ENCODE results near the gene SAC3D1. TPM values are rescaled to one million over a fixed set of nuclear protein-coding genes. Genes with fewer than 3 reads are reported as not detected.

Gene SAC3D1
- total RNA-seq, 4 donors from 2014 or later: 2.1 to 13.1 (median 6.0) TPM

- Histone ChIP-seq H3K4me3 (replicated peaks in 1 of 3) (no peak overlapping the region), H3K9me3 (no peaks in the 10 kb centered on the region), H3K27ac (no peak overlapping the region), H3K27me3 (no peaks in the 10 kb centered on the region), H3K4me1 (no peaks in the 10 kb centered on the region), H3K36me3 (no peaks in the 10 kb centered on the region)
- intact Hi-C loops (cut with DNase I): no loop called here
- 49 to 65% methylated on average over 4 of the region's 4 CpGs for WGBS, 2 donors
- TF ChIP-seq CTCF (IDR thresholded peaks at IDR 0.05): no peak
- no peak for TF ChIP-seq POLR2A (IDR thresholded peaks at IDR 0.05)
- DNase-seq: no peak
These were observed 31.1 kb downstream of the SAC3D1 start for GRCh38 chr11:65071907-65072630.

- WGBS, 2 donors: 52 to 77% methylated on average over 1 of the region's 1 CpG
- intact Hi-C loops (cut with DNase I): no loop called here
- TF ChIP-seq POLR2A (IDR thresholded peaks at IDR 0.05) (no peak), CTCF (IDR thresholded peaks at IDR 0.05) (no peak)
These were observed 31.6 kb downstream of the SAC3D1 start for GRCh38 chr11:65072631-65072966.

GRCh38 chr11:65077451-65077850 is 36.4 kb downstream of the SAC3D1 start:
- TF ChIP-seq POLR2A (IDR thresholded peaks at IDR 0.05): no peak
- TF ChIP-seq CTCF (IDR thresholded peaks at IDR 0.05): no peak
- intact Hi-C loops (cut with DNase I): no loop called here
- H3K36me3 ChIP-seq: no peaks in the 10 kb centered on the region
- H3K27ac ChIP-seq: no peak overlapping the region
- DNase-seq: no peak
- 71 to 81% methylated on average over 4 of the region's 4 CpGs for WGBS, 2 donors
- H3K4me1 ChIP-seq: no peaks in the 10 kb centered on the region
- no peaks in the 10 kb centered on the region for H3K27me3 ChIP-seq
- H3K9me3 ChIP-seq: no peaks in the 10 kb centered on the region
- H3K4me3 ChIP-seq (replicated peaks in 1 of 3): no peak overlapping the region

More at GRCh38 chr11:65072631-65072966, 31.6 kb downstream of the SAC3D1 start:
- no peaks in the 10 kb centered on the region for H3K36me3 ChIP-seq
- DNase-seq: no peak
- H3K4me3 ChIP-seq (replicated peaks in 1 of 3): no peak overlapping the region
- H3K27ac ChIP-seq: no peak overlapping the region
- H3K27me3 ChIP-seq: no peaks in the 10 kb centered on the region
- H3K4me1 ChIP-seq: no peaks in the 10 kb centered on the region
- no peaks in the 10 kb centered on the region for H3K9me3 ChIP-seq

DNA sequence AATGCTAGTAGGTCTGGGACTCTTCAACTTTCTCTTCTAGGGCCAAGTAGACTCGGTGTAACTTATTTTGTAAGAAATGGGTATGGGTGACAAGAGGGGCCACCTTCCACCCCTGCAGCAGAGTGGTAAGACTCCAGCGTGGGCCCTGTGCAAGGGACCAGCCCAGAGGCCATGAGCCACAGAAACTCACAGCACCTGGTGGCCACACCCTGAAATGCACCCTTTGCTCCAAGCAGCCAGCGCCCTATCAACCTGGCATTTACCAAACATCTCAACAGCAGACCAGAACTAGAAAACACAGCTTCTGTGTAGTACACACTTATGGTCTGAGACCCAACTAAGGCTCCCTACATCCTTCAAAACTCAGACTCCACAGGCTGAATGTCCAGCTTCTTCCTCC is 37.1 kb downstream of the SAC3D1 start:
- Histone ChIP-seq H3K4me3 (replicated peaks in 1 of 3) (no peak overlapping the region), H3K36me3 (no peaks in the 10 kb centered on the region), H3K4me1 (no peaks in the 10 kb centered on the region), H3K27me3 (no peaks in the 10 kb centered on the region), H3K27ac (no peak overlapping the region), H3K9me3 (no peaks in the 10 kb centered on the region)
- TF ChIP-seq CTCF (IDR thresholded peaks at IDR 0.05): peak in 5 of 6 experiments; percentile 26 to 54 (median 45)
- no peak for TF ChIP-seq POLR2A (IDR thresholded peaks at IDR 0.05)
- WGBS, 2 donors: 68 to 73% methylated on average over 3 of the region's 3 CpGs
- DNase-seq: peak; percentile 47 to 50
- intact Hi-C loops (cut with DNase I): no loop called here

DNA sequence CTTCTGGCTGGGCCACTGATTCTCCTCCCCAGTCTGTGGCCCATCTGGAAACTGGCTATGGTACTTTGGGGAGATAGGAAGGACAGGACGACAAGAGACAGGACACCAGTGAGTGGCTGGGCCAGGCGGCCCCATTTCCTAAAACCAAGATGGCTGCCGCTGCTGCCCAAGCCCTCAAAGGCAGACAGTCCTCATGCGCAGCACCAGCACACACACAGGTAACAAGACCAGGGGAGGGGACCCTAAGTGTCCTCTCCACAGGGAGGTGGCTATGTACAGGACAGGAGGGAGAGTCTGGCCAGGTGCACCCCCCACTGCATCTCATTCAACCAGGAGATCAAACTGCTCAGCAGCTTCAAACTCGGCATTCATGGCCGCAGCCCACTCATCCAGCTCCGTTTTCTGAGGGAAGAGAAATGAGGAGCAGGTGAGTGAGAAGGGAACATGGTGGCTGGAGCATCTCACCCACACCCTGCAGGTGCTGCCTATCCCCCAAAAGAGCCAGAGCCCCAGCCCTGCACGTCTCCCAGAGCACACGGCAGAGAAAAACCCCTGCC is 37.9 kb downstream of the SAC3D1 start:
- Histone ChIP-seq H3K36me3 (no peaks in the 10 kb centered on the region), H3K4me3 (replicated peaks in 1 of 3) (no peak overlapping the region), H3K27me3 (no peaks in the 10 kb centered on the region), H3K27ac (no peak overlapping the region), H3K9me3 (no peaks in the 10 kb centered on the region), H3K4me1 (peaks cover 0 to 5% of the 10 kb centered on the region in 2 donors)
- intact Hi-C loops (cut with DNase I): no loop called here
- no peak for DNase-seq
- TF ChIP-seq CTCF (IDR thresholded peaks at IDR 0.05): no peak
- TF ChIP-seq POLR2A (IDR thresholded peaks at IDR 0.05): no peak
- WGBS, 2 donors: 92 to 98% methylated on average over 8 to 9 of the region's 9 CpGs
